IgD-negative memory B cell (primary cell): ENCODE results near the gene FLAD1. TPM values are rescaled to one million over a fixed set of nuclear protein-coding genes. Genes with fewer than 3 reads are reported as not detected.
A peak's percentile ranks its signal among the peaks of the same experiment; 100 is the strongest.

ENCODE experiments used
- H3K27ac Mint-ChIP-seq, 3 donors: one replicate each; pipeline ENCODE4 v1.8.0; 2020 to 2022; ENCODE audit warnings: mild to moderate bottlenecking in 3 of 3, mixed read lengths in 3 of 3, moderate library complexity in 1 of 3
- H3K27me3 Mint-ChIP-seq: one replicate; pipeline ENCODE4 v1.8.0; 2021; ENCODE audit warnings: mixed read lengths
- H3K36me3 Mint-ChIP-seq: one replicate; pipeline ENCODE4 v1.8.0; 2020; ENCODE audit warnings: mild to moderate bottlenecking, mixed read lengths
- H3K4me1 Mint-ChIP-seq, 3 donors: one replicate each; pipeline ENCODE4 v1.8.0; 2020 to 2022; ENCODE audit warnings: mixed read lengths in 3 of 3, mild to moderate bottlenecking in 1 of 3
- H3K4me3 Mint-ChIP-seq, 4 donors: one replicate each; pipeline ENCODE4 v1.8.0; 2020 to 2022; ENCODE audit warnings: mild to moderate bottlenecking in 4 of 4, mixed read lengths in 4 of 4, moderate library complexity in 3 of 4
- H3K9me3 Mint-ChIP-seq, 3 donors: one replicate each; pipeline ENCODE4 v1.8.0; 2020 to 2021; ENCODE audit warnings: mixed read lengths in 3 of 3, mild to moderate bottlenecking in 1 of 3
- polyA plus RNA-seq: library from polyadenylated mRNA; unstranded; fragments of 300-500 nt; fragmentation: Illumina TruSeq; gene quantifications from one replicate; pipeline ENCODE4 v1.2.3, GENCODE V29; 2021

The FLAD1 gene
- polyA plus RNA-seq, 1 donor from 2014 or later: 57.6 TPM

DNA sequence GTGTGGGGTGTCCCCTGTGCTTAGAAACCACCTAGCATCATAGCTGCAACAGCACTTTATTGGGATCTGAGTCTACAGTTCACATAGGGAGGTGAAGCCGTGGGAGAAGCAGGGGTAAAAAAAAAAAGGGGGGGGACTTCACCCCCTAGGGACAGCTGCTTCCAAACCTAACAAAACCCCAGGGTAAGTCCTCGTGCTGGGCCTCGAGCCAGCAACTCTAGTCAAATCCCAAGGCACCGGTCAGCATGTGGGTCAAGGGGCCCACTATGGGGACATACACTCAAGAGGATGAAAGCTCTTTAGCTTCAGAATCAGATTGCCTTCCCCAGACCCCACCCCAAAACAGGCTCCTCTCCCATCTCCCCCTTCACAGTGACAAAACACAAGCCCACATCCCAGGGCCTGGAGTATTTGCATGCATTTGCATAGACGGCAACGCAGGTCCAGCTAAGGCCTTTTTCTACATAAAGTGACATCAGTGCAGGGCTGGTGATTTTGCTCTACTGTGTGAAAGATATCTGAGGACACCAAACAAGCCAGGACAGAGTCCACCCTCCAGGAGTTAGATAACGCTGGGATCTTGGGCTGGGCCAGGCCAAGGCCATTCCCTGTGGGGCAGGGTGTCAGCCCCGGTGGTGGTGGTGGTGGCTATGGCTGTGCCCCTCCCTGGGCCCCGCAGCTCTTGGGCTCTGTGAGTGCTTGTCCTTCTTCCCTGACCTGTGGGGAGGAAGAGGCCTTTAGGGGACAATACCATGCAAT lies 38.6 kb upstream of the FLAD1 start:
- peak overlapping the region; percentile 92 to 99 (median 96) for H3K27ac Mint-ChIP-seq
- no peaks in the 10 kb centered on the region for H3K27me3 Mint-ChIP-seq
- peaks cover 4% of the 10 kb centered on the region for H3K36me3 Mint-ChIP-seq
- peak overlapping the region; percentile 64 to 94 (median 86) for H3K4me3 Mint-ChIP-seq
- H3K4me1 Mint-ChIP-seq: peaks cover 43 to 51% (median 51%) of the 10 kb centered on the region in 3 donors
- H3K9me3 Mint-ChIP-seq: no peaks in the 10 kb centered on the region

DNA sequence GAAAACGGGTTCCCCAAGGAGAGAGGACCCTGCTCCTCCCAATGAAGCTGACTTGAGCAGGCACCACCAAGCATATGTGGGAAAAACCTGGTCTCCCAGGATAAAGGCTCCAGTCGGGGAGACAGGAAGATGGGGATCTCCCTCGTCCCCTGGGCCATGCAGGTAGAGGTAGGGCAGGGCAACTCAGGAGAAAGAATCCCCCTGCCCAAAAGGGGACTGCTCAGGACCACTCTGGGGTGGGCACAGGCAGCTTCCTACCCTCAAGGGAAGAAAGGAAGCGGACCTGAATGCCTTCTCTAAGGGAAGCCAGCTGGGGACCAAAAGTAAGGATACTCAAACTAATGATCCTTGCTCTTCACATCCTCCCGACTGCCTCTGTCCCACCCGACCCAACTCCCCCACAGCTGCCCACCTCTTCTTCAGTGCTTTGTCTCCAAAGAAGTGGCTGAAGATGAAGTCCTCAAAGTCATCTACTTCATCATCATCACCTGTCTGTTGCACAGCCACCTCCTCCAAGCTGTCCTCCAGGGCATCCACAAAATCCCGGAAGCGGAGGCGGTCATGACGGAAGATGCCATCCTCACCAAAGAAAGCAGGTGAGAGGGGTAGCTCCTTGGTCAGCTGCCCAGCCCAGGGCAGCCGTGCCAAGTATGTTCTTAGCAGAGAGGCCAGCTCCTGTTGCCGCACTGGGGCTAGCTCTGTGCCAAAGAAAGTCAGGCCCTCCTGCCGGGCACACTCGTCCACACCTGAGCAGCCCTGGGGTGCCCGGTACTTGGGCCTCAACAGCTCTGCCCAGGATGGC lies 37.8 kb upstream of the FLAD1 start:
- Mint-ChIP-seq H3K27me3 (no peaks in the 10 kb centered on the region), H3K27ac (peak overlapping the region; percentile 59 to 99 (median 86)), H3K4me1 (peaks cover 43 to 48% (median 48%) of the 10 kb centered on the region in 3 donors), H3K4me3 (peak overlapping the region in 3 of 4 donors; percentile 22 to 33 (median 30)), H3K9me3 (no peaks in the 10 kb centered on the region), H3K36me3 (peaks cover 4% of the 10 kb centered on the region)

GRCh38 chr1:154945962-154946850 lies 36.9 kb upstream of the FLAD1 start:
- Mint-ChIP-seq H3K4me1 (peaks cover 34 to 45% (median 42%) of the 10 kb centered on the region in 3 donors), H3K9me3 (no peaks in the 10 kb centered on the region), H3K4me3 (peak overlapping the region in 2 of 4 donors; percentile 30 to 47), H3K36me3 (peaks cover 5% of the 10 kb centered on the region), H3K27me3 (no peaks in the 10 kb centered on the region), H3K27ac (peak overlapping the region in 2 of 3 donors; percentile 63 to 96)

- Mint-ChIP-seq H3K4me1 (peaks cover 37 to 46% (median 44%) of the 10 kb centered on the region in 3 donors), H3K27me3 (no peaks in the 10 kb centered on the region), H3K36me3 (peaks cover 2% of the 10 kb centered on the region), H3K9me3 (no peaks in the 10 kb centered on the region), H3K27ac (peak overlapping the region in 1 of 3 donors; percentile 63), H3K4me3 (no peak overlapping the region)
Measured at GRCh38 chr1:154948079-154948478, 35.1 kb upstream of the FLAD1 start.

- Mint-ChIP-seq H3K27ac (peak overlapping the region; percentile 90 to 99 (median 99)), H3K4me3 (peak overlapping the region; percentile 72 to 100 (median 94)), H3K27me3 (no peaks in the 10 kb centered on the region), H3K4me1 (peaks cover 42 to 49% (median 49%) of the 10 kb centered on the region in 3 donors), H3K9me3 (no peaks in the 10 kb centered on the region), H3K36me3 (peaks cover 9% of the 10 kb centered on the region)
Measured at GRCh38 chr1:154951901-154952657, 31.1 kb upstream of the FLAD1 start.

DNA sequence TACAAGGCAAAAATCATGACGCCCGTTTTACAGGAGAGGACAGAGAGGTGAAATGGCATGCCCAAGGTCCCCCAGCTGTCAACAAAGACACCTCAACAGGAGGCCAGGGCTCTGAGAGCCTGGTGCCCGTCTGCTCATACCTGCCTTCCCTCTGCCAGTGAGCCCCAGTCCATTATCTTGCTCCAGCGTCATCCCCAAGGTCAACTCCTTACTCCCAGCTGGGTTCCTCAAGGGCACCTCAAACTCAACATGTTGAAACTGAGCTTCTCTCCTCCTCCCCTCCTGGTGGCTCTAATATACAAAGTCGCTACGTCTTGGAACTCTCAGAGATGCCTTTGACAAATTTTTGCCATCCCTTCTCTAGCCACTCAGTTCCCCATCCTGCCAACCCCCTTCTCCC lies 30.5 kb upstream of the FLAD1 start:
- peak overlapping the region; percentile 72 to 100 (median 94) for H3K4me3 Mint-ChIP-seq
- peaks cover 9% of the 10 kb centered on the region for H3K36me3 Mint-ChIP-seq
- H3K27ac Mint-ChIP-seq: peak overlapping the region; percentile 90 to 99 (median 99)
- no peaks in the 10 kb centered on the region for H3K27me3 Mint-ChIP-seq
- H3K9me3 Mint-ChIP-seq: no peaks in the 10 kb centered on the region
- H3K4me1 Mint-ChIP-seq: peaks cover 42 to 49% (median 49%) of the 10 kb centered on the region in 3 donors

DNA sequence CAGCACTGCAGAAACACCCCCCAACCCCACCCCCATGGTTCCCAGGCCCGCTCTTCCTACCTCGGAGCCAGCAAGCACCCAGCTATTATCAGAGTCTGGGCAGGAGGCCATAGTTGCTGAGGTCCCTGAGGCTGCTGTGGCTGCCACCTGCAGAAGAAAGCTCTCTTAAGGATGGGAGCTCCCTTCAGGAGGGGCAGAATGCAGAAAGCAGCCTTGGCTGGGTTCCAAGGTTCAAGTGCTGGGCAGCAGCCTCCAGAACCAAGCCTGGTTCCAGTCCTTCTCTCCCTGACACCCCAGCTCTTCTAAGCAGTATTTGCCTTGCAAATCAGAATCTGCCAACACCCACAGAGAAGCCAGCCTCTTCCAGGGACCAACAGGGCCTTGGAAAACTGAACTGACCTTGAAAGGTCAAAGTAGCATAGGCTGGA lies 29.5 kb upstream of the FLAD1 start:
- Mint-ChIP-seq H3K36me3 (peaks cover 9% of the 10 kb centered on the region), H3K27ac (peak overlapping the region; percentile 99), H3K27me3 (no peaks in the 10 kb centered on the region), H3K9me3 (no peaks in the 10 kb centered on the region), H3K4me3 (peak overlapping the region; percentile 64 to 100 (median 97)), H3K4me1 (peaks cover 42 to 47% (median 47%) of the 10 kb centered on the region in 3 donors)

DNA sequence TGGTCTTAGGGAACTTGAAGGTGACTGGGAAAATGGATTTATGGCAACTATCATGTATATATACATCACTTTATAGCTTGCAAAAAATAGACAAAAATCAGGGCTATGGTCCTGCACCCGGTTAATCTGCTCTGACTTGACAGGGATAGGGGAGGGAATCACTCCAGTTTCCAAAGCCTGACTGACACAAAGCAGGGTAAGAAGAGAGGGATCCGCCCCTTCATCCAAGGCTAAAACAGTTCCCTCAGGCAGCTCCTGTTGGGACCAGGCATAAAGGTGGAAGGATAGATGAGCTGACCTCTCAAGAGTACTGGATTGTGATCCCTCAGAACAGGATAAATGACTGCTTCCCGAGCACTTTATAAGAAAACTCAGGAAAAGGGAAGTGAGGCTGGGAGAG lies 28.6 kb upstream of the FLAD1 start:
- Mint-ChIP-seq H3K27me3 (no peaks in the 10 kb centered on the region), H3K4me3 (peak overlapping the region; percentile 96 to 100 (median 97)), H3K9me3 (no peaks in the 10 kb centered on the region), H3K4me1 (peaks cover 42 to 45% (median 44%) of the 10 kb centered on the region in 3 donors), H3K27ac (peak overlapping the region; percentile 99), H3K36me3 (peaks cover 9% of the 10 kb centered on the region)

- peaks cover 42 to 47% (median 44%) of the 10 kb centered on the region in 3 donors for H3K4me1 Mint-ChIP-seq
- H3K27me3 Mint-ChIP-seq: no peaks in the 10 kb centered on the region
- no peaks in the 10 kb centered on the region for H3K9me3 Mint-ChIP-seq
- peaks cover 9% of the 10 kb centered on the region for H3K36me3 Mint-ChIP-seq
- H3K27ac Mint-ChIP-seq: peak overlapping the region; percentile 99
- peak overlapping the region; percentile 96 to 100 (median 97) for H3K4me3 Mint-ChIP-seq
Measured at GRCh38 chr1:154955039-154955717, 28.0 kb upstream of the FLAD1 start.

DNA sequence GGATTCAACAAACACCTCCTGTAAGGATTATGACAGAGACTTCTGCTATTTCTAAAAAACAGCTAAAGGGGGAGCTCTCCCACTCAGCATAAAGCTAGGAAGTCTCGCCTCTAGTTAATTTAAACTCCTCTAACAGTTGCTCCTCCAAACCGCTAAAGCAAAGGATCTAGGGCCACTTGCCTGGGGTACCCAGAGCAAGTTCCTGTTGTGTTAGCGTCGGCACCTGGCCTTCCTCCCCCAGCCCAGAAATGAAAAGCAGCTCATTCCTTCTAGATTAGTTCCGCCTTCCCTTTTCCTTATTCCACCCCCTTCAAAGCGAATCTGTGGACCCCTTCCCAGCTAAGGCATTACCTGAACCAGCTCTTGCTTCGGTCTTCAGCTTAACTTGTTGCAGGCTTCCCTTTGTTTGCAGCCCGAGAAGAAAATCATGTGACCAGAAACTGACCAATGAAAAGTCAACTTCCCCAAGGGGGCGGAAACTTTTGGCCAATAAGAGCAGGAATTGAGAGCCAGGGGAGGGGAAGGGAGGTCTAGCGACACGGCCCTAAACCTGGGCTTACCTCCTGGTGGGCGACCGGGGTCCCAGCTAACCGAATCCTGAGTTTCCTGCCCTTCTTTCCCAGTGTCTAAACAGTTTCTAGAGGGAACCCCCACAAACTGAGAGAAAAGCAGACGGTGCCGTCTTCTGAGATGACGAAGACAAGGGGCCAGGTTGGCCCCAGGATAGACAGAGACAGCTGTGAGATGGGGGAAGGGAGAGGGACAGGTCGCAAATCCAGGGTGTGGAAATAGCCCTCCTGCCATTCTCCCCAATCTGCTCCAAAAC lies 27.2 kb upstream of the FLAD1 start, which contains the start of gene PBXIP1:
Gene PBXIP1, minus strand, starts transcription at position 382 of the 826 bp plus-strand sequence. CDS start 2,378 bp downstream, outside the sequence.
- H3K36me3 Mint-ChIP-seq: peaks cover 7% of the 10 kb centered on the region
- peak within 1 kb of the TSS; percentile 99 for H3K27ac Mint-ChIP-seq
- peak within 1 kb of the TSS; percentile 96 to 100 (median 97) for H3K4me3 Mint-ChIP-seq
- H3K9me3 Mint-ChIP-seq: no peaks in the 10 kb centered on the region
- no peaks in the 10 kb centered on the region for H3K27me3 Mint-ChIP-seq
- peaks cover 47 to 48% (median 48%) of the 10 kb centered on the region in 3 donors for H3K4me1 Mint-ChIP-seq

DNA sequence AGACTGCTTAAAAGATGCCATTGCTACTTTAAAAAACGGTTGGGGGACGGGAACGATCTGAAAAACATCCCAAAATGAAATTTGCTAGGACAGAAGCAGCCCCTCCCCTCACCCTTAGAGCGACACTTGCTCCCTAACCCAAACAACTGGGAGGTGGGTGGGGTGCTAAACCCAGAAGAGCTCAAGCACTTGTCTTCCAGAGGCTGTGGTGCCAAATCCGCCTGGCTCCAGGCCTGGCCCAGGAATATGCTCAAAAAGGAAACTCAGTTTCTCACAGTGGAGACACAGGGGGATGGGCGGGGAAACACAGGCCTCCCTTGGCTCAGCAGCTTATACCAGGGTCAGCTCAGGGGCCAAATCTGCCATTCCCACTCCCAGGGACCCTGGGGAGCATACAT lies 26.6 kb upstream of the FLAD1 start:
- Mint-ChIP-seq H3K27me3 (no peaks in the 10 kb centered on the region), H3K27ac (peak overlapping the region; percentile 99), H3K4me1 (peaks cover 47 to 51% (median 48%) of the 10 kb centered on the region in 3 donors), H3K9me3 (no peaks in the 10 kb centered on the region), H3K4me3 (peak overlapping the region; percentile 96 to 100 (median 97)), H3K36me3 (peaks cover 7% of the 10 kb centered on the region)

- Mint-ChIP-seq H3K36me3 (peaks cover 7% of the 10 kb centered on the region), H3K27me3 (no peaks in the 10 kb centered on the region), H3K4me3 (peak overlapping the region in 2 of 4 donors; percentile 78 to 98), H3K27ac (peak overlapping the region in 2 of 3 donors; percentile 99), H3K9me3 (no peaks in the 10 kb centered on the region), H3K4me1 (peaks cover 41 to 47% (median 44%) of the 10 kb centered on the region in 3 donors)
Measured at GRCh38 chr1:154957091-154957657, 26.0 kb upstream of the FLAD1 start.
